Activated naive CD4-positive, alpha-beta T cell treated with anti-CD3 and anti-CD28 coated beads, Interleukin-2, amount 10 ng/mL, durations not matched to agents 5 hours and 36 hours (primary cell): ENCODE measurements around the gene KCNK17. TPM values are rescaled to one million over a fixed set of nuclear protein-coding genes. Genes with fewer than 3 reads are reported as not detected.

Source experiments
- total RNA-seq, 2 experiments: library from RNA; stranded (reverse); gene quantifications; one replicate each; pipeline ENCODE4 v1.2.3, GENCODE V29; 2021

Gene KCNK17
- total RNA-seq: not detected

DNA sequence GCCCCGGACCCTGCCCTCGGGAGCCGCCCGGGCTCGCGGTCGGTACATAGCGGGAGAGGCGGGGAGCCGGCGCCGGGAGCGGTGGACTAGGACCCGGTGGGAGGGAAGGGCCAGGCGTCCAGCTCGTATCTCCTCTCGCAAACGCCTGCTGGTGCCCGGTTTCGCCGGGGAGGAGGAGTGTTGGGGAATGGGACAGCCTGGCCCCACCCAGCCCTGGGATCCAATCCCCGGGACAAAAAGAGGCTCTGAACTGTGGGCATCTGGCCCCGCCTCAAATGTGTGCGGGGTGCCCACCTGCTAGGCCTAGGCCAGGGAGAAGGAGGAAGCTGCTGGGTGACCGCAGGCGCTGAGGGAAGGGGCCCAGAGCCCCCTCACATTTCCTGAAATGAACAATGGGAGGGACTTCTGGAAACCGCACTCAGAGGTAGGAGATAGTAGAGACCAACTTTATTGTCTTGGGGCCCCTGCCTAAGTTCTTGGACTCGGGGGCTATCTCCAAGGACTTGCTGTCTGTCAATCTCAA lies at the start of gene KCNK17:
KCNK17 (minus strand) TSS at position 147 of the 523 bp plus-strand sequence; CDS start at position 48, 99 bp downstream.

GRCh38 chr6:39322306-39322850 lies 8.2 kb upstream of the KCNK17 start, which contains the start of gene KCNK16:
TSS of gene KCNK16 (minus strand) at chr6:39322702. CDS start at chr6:39322540, 162 bp downstream.

Other genes with a start within 250 kb of the KCNK17 start
- gene SAYSD1, start 199.2 kb downstream of the KCNK17 start, total RNA-seq: 10 to 100 TPM; 14.1 to 15.5 TPM
- 1 to 10 TPM; 3.1 to 3.7 TPM for gene KCNK5, start 84.9 kb downstream of the KCNK17 start, total RNA-seq
- not detected for gene KCNK16, start 8.3 kb upstream of the KCNK17 start, total RNA-seq